NCI-H1417 treated with DMSO at 0.1 percent for 48 hours (cell line): ENCODE data around the gene WDFY2.

Source experiments
- DNase-seq: peaks from one replicate; lab custom pipeline; 2025; lab: John Stamatoyannopoulos, UW

The WDFY2 gene

GRCh38 chr13:51739027-51739764 is 154.9 kb downstream of the WDFY2 start:
- DNase-seq, result no peak

GRCh38 chr13:51740698-51741097 is 156.4 kb downstream of the WDFY2 start:
- no peak for DNase-seq

GRCh38 chr13:51742031-51742430 is 157.8 kb downstream of the WDFY2 start:
- DNase-seq, result no peak

- no peak for DNase-seq
Observed at GRCh38 chr13:51742611-51743010, 158.3 kb downstream of the WDFY2 start.

GRCh38 chr13:51745243-51745642 is 161.0 kb downstream of the WDFY2 start:
- DNase-seq, result no peak

GRCh38 chr13:51746802-51747201 is 162.5 kb downstream of the WDFY2 start:
- DNase-seq, result no peak

GRCh38 chr13:51747438-51748434 is 163.5 kb downstream of the WDFY2 start:
- DNase-seq, result no peak

- DNase-seq, result no peak
Observed at GRCh38 chr13:51756651-51757050, 172.4 kb downstream of the WDFY2 start.

- DNase-seq, result no peak
Observed at GRCh38 chr13:51758691-51759090, 174.4 kb downstream of the WDFY2 start.

- no peak for DNase-seq
Observed at GRCh38 chr13:51759240-51759639, 175.0 kb downstream of the WDFY2 start.

GRCh38 chr13:51760592-51760991 is 176.3 kb downstream of the WDFY2 start:
- DNase-seq, result no peak

- no peak for DNase-seq
Observed at GRCh38 chr13:51761643-51762350, 177.5 kb downstream of the WDFY2 start.

GRCh38 chr13:51763486-51763885 is 179.2 kb downstream of the WDFY2 start:
- no peak for DNase-seq

- no peak for DNase-seq
Observed at GRCh38 chr13:51764184-51765141, 180.2 kb downstream of the WDFY2 start.

GRCh38 chr13:51765142-51765515 is 180.9 kb downstream of the WDFY2 start:
- no peak for DNase-seq

- DNase-seq, result no peak
Observed at GRCh38 chr13:51767100-51767499, 182.8 kb downstream of the WDFY2 start.

GRCh38 chr13:51768378-51768921 is 184.2 kb downstream of the WDFY2 start:
- DNase-seq, result no peak

- DNase-seq, result no peak
Observed at GRCh38 chr13:51768976-51769375, 184.7 kb downstream of the WDFY2 start.

- DNase-seq, result no peak
Observed at GRCh38 chr13:51769455-51770127, 185.3 kb downstream of the WDFY2 start.

GRCh38 chr13:51770160-51770559 is 185.9 kb downstream of the WDFY2 start:
- DNase-seq, result no peak
